K562 (cell line): ENCODE data around the gene CCDC185.

ENCODE experiments used
- ARNT ChIP-seq, 2 experiments: fragments of 450-650 bp; IDR thresholded peaks; 2 replicates each; pipeline ENCODE4 v1.6.1; 2016; ENCODE audit warnings: mild to moderate bottlenecking in 1 of 2
- ATF6 ChIP-seq: sonication (generic); formaldehyde crosslinking; IDR thresholded peaks from 2 replicates; pipeline ENCODE4 v1.4.0; 2020; ENCODE audit warnings: mild to moderate bottlenecking, missing genetic modification reagents
- CREB1 ChIP-seq, 2 experiments: sonication (generic) in 1 of 2; formaldehyde crosslinking in 1 of 2; IDR thresholded peaks; 2 replicates each; pipeline versions ENCODE4 v1.6.1 to v1.8.0; 2012 to 2022; ENCODE audit warnings: inconsistent platforms in 1 of 2, mild to moderate bottlenecking in 1 of 2, missing genetic modification reagents in 1 of 2, moderate library complexity in 1 of 2
- EZH2 ChIP-seq: IDR thresholded peaks from 2 replicates; pipeline ENCODE4 v1.6.1; 2012; ENCODE audit warnings: low read depth, mild to moderate bottlenecking, inconsistent platforms, low read length, borderline replicate concordance
- KDM1A ChIP-seq, 2 experiments: fragments of 450-650 bp; IDR thresholded peaks; 2 replicates each; pipeline ENCODE4 v1.6.1; 2016; ENCODE audit warnings: mild to moderate bottlenecking in 2 of 2
- MAFG ChIP-seq: fragments of 450-650 bp; conservative IDR thresholded peaks from 2 replicates; pipeline ENCODE4 v1.6.1; 2016; ENCODE audit warnings: missing genetic modification characterization, missing compliant biosample characterization
- PHF8 ChIP-seq: fragments of 200-600 bp; sonication (generic); IDR thresholded peaks from 2 replicates; pipeline ENCODE4 v1.6.1; 2012; ENCODE audit warnings: mixed run types, mild to moderate bottlenecking, inconsistent platforms, low read length, moderate library complexity, borderline replicate concordance
- POLR2A ChIP-seq: fragments of 450-650 bp; conservative IDR thresholded peaks from 2 replicates; pipeline ENCODE4 v1.6.1; 2016
- TAF1 ChIP-seq: IDR thresholded peaks from 2 replicates; pipeline ENCODE4 v1.6.1; 2011; ENCODE audit warnings: mild to moderate bottlenecking, low read length, moderate library complexity; ENCODE audit not compliant: insufficient read depth, control insufficient read depth, severe bottlenecking; ENCODE audit errors: extremely low read depth
- ZBTB7A ChIP-seq: IDR thresholded peaks from 2 replicates; pipeline ENCODE4 v1.6.1; 2011; ENCODE audit warnings: low read depth, mild to moderate bottlenecking, low read length, moderate library complexity, borderline replicate concordance; ENCODE audit not compliant: control insufficient read depth
- ZNF589 ChIP-seq: fragments of 200-800 bp; sonication (Bioruptor generic); IDR thresholded peaks from 2 replicates; pipeline ENCODE4 v1.6.1; 2016; ENCODE audit warnings: low read depth, missing genetic modification characterization, missing compliant biosample characterization
- ZNF785 ChIP-seq: fragments of 250-450 bp; sonication (Bioruptor Pico); IDR thresholded peaks from 2 replicates; pipeline ENCODE4 v1.4.0; 2020; ENCODE audit warnings: mild to moderate bottlenecking
- TF ChIP-seq, protein P1 (sequence below), 3 experiments: IDR thresholded peaks in 2 of 3; conservative IDR thresholded peaks in 1 of 3; 2 replicates each; pipeline ENCODE4 v1.5.1; 2011 to 2012; ENCODE audit warnings: low read length in 3 of 3, mild to moderate bottlenecking in 3 of 3, control low read depth in 2 of 3, improper control_type of control experiment in 1 of 3, inconsistent platforms in 1 of 3, low read depth in 1 of 3, mixed read lengths in 1 of 3, moderate library complexity in 1 of 3; ENCODE audit not compliant: insufficient read depth in 2 of 3

DNA sequence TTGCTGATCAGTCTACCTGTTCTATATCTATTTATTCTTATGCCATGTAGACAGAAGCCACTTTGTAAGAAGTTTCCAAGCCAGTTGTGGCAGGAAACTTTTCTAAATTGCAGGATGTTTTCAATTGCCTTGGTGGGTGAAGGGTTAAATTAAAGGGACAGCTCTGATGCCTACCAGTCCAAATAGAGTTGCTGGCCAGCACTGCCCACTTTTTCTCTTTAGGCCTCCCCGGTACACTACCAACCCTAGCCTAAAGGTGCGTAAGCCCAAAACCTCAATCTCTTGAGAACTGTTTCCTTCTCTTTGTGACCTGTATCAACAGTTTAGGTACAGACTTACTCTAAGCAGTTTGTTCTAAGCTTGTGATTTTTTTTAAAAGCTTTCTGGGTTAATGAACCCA, 44.8 kb upstream of the CCDC185 start:
- TF ChIP-seq ATF6 (CRISPR knock-in tag) (no peak), TAF1 (no peak), POLR2A (no peak), ARNT (IDR thresholded peaks at IDR 0.05) (no peak), ZNF589 (CRISPR knock-in tag) (no peak), MAFG (tag) (no peak), ZBTB7A (no peak), EZH2 (no peak), ZNF785 (CRISPR knock-in tag) (no peak), PHF8 (no peak), CREB1 (IDR thresholded peaks at IDR 0.05) (no peak), CREB1 (CRISPR knock-in tag; IDR thresholded peaks at IDR 0.05) (no peak), KDM1A (IDR thresholded peaks at IDR 0.05) (no peak)
- TF ChIP-seq, protein P1, sequence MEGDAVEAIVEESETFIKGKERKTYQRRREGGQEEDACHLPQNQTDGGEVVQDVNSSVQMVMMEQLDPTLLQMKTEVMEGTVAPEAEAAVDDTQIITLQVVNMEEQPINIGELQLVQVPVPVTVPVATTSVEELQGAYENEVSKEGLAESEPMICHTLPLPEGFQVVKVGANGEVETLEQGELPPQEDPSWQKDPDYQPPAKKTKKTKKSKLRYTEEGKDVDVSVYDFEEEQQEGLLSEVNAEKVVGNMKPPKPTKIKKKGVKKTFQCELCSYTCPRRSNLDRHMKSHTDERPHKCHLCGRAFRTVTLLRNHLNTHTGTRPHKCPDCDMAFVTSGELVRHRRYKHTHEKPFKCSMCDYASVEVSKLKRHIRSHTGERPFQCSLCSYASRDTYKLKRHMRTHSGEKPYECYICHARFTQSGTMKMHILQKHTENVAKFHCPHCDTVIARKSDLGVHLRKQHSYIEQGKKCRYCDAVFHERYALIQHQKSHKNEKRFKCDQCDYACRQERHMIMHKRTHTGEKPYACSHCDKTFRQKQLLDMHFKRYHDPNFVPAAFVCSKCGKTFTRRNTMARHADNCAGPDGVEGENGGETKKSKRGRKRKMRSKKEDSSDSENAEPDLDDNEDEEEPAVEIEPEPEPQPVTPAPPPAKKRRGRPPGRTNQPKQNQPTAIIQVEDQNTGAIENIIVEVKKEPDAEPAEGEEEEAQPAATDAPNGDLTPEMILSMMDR (IDR thresholded peaks at IDR 0.05 in 2 of 3, conservative IDR thresholded peaks at IDR 0.05 in 1 of 3; ENCODE audit: insufficient read depth in 2 of 3, low read depth in 1 of 3, low read length in 3 of 3) = no peak
